CD1c-positive myeloid dendritic cell (primary cell): ENCODE measurements around the gene SBNO1.
"Not testable (repeated sequence)": the region's sequence is repeated elsewhere in the genome, so short reads cannot be mapped to it uniquely, and the experiment has no call there.

Experiments
- DNase-seq: peaks from one replicate; pipeline ENCODE4 v3.0.0-alpha.2; 2016; ENCODE audit errors: extremely low spot score

SBNO1 gene

GRCh38 chr12:123388951-123389559, 24.4 kb upstream of the SBNO1 start:
- peak; percentile 21 for DNase-seq

- DNase-seq: peak; percentile 87
Observed at GRCh38 chr12:123388177-123388950, 23.7 kb upstream of the SBNO1 start.

GRCh38 chr12:123387508-123388176, 23.0 kb upstream of the SBNO1 start:
- no peak for DNase-seq

- not testable (repeated sequence) for DNase-seq
Observed at GRCh38 chr12:123385536-123385935, 20.9 kb upstream of the SBNO1 start.

- no peak for DNase-seq
Observed at GRCh38 chr12:123384994-123385376, 20.3 kb upstream of the SBNO1 start.

- DNase-seq: no peak
Observed at GRCh38 chr12:123384318-123384993, 19.8 kb upstream of the SBNO1 start.

GRCh38 chr12:123382684-123383083, 18.0 kb upstream of the SBNO1 start:
- DNase-seq: peak; percentile 9

- DNase-seq: no peak
Observed at GRCh38 chr12:123379391-123379790, 14.7 kb upstream of the SBNO1 start.

GRCh38 chr12:123372415-123372814, 7.8 kb upstream of the SBNO1 start:
- DNase-seq: not testable (repeated sequence)

DNA sequence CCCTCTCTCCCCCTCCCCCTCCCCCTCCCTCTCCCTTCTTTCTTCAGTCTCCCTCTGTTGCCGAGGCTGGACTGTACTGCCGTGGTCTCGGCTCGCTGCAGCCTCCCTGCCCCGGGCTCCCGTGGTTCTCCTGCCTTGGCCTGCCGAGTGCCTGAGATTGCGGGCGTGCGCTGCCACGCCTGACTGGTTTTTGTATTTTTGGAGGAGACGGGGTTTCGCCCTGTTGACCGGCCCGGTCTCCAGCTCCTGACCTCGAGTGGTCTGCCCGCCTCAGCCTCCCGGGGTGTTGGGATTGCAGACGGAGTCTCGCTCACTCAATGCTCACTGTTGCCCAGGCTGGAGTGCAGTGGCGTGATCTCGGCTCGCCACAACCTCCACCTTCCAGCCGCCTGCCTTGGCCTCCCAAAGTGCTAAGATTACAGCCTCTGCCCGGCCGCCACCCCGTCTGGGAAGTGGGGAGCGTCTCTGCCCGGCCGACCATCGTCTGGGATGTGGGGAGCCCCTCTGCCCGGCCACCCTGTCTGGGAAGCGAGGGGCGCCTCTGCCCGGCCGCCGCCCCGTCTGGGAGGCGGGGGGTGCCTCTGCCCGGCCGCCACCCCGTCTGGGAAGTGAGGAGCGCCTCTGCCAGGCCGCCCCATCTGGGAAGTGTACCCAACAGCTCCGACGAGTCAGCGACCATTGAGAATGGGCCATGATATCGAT, 7.2 kb upstream of the SBNO1 start:
- not testable (repeated sequence) for DNase-seq

DNA sequence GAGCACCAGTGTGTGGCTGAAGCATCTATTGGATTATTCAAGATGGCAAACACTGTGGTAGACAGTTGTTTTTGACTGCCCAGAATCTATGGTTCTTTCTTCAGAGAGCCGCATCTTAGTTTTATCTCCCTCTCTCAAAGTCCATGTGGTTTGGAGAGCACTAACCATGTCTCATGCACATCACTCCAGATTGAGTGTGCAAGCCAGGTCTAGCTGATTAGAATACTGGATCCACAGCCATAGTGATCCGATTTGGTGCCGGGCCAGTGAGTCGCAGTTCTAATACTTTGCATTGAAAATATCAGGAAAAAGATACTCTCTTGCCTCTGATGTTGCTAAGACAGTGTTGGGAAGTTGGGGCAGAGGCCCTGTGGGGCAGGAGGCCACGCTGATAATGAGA, 4.6 kb upstream of the SBNO1 start:
- no peak for DNase-seq

GRCh38 chr12:123368431-123368830, 3.8 kb upstream of the SBNO1 start:
- not testable (repeated sequence) for DNase-seq

GRCh38 chr12:123367511-123367910, 2.9 kb upstream of the SBNO1 start:
- DNase-seq: no peak

DNA sequence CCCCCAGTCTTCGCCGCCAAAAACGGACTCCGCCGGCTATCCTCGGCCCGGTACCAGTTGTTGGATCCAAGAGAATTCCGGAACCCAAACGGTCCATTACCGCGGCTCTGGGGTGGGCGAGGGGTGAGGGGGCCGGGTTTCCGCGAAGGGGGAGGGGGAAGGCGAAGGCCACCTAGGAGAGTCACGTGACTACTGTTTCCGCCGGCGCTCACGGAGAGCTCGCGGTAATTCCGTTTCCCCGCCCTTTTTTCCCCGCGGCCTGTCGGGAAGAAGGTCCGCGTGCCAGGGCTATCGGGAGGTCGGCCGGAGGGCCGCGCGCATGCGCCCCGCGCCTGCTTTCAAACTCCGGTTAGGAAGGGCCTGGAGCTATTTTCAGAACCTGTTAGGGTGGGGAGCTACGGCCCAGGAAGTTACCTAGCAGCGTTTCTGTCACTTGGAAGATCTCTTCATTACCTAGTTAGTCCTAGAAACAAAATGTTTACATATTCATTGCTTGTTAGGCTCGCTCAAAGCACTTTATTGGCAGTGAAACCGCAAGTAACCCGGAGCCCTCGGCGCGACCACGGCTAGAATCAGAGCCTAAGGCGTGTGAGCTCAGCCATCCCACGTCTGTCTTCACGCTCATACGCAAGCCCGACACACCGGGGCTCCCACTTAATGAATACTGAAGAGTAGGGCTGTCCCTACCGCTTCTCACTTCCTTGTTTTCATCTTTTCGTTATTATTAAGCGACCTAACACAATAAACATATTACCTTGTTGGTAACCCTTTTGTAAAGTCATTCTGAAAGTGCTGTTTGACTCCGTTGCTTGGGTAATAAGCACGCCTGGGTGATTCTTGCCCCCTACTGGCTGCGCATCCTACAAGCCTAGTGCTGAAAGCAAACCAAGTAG, 624 bp upstream of the SBNO1 start:
- peak; percentile 99 for DNase-seq

- DNase-seq: peak; percentile 38
Observed at GRCh38 chr12:123363740-123364531, 711 bp downstream of the SBNO1 start.

DNA sequence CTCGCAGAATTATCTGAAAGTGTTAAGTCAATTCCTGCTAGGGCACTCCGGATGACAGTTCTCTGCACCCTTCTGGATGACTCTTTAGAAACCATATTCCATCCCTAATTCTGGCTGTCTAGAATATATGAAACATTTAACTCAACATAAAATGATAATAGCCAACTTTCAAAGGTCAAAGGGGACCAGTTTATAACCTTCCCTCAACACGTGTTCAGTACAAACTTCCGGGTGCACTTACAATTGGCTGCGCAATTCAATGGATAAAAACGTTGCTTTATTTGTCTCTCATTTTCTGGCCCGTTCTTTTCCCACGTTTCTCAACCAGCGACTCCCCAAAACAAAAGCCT, 1.3 kb downstream of the SBNO1 start:
- DNase-seq: peak; percentile 39

GRCh38 chr12:123358035-123358434, 6.6 kb downstream of the SBNO1 start:
- DNase-seq: no peak

DNA sequence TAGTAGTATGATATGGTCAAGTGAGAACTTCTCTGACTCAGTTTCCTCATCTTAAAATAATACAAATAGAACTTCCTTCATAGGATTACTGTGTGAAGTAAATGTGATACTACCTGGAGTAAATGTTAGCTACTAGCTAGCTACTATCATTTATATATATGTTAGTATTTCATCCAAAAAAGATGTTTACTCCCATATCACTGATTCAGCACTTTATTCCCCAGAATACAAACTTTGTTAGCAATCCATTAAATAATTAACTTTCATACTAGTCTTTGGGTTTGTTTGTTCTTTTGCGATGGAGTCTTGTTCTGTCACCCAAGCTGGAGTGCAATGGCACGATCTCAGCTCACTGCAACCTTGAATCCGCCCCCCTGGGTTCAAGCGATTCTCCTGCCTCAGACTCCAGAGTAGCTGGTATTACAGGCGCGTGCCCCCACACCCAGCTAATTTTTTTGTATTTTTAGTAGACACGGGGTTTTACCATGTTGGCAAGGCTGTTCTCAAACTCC, 8.4 kb downstream of the SBNO1 start:
- no peak for DNase-seq

- no peak for DNase-seq
Observed at GRCh38 chr12:123354600-123354999, 10.0 kb downstream of the SBNO1 start.

- no peak for DNase-seq
Observed at GRCh38 chr12:123351349-123351748, 13.3 kb downstream of the SBNO1 start.
